ENCODE results near the gene SDK2. TPM values are rescaled to one million over a fixed set of nuclear protein-coding genes. Genes with fewer than 3 reads are reported as not detected.

The SDK2 gene
- total RNA-seq = under 0.01 TPM in 2 replicates

- Histone ChIP-seq H3K4me1 (ENCODE audit: insufficient read depth, low read length) (no peaks in the 10 kb centered on the region), H2AFZ (ENCODE audit: low read length) (no peak within 1 kb of the TSS), H4K20me1 (ENCODE audit: insufficient read depth, low read length) (no peaks in the 10 kb centered on the region), H3K4me2 (ENCODE audit: insufficient read depth, low read length) (no peak within 1 kb of the TSS), H3K27me3 (ENCODE audit: insufficient read depth, low read length) (peaks cover 53% of the 10 kb centered on the region), H3K4me3 (ENCODE audit: insufficient read depth, low read length) (no peak within 1 kb of the TSS), H3K79me2 (ENCODE audit: insufficient read depth, low read length) (no peaks in the 10 kb centered on the region), H3K27ac (ENCODE audit: low read depth, low read length) (no peak within 1 kb of the TSS), H3K9me3 (ENCODE audit: low read depth, low read length) (no peaks in the 10 kb centered on the region), H3K36me3 (ENCODE audit: insufficient read depth, low read length) (no peaks in the 10 kb centered on the region)
- TF ChIP-seq CTCF (IDR thresholded peaks at IDR 0.05; ENCODE audit: extremely low read depth, low read depth, low read length) = no peak
- no peak for DNase-seq (ENCODE audit: insufficient read length, low spot score, missing footprints)
Measured at GRCh38 chr17:73644145-73645049, at the start of gene SDK2. Gene SDK2, minus strand, starts transcription at chr17:73644445. Its CDS starts 357 bp downstream, at chr17:73644088.

GRCh38 chr17:73693071-73693470 is 48.8 kb upstream of the SDK2 start:
- Histone ChIP-seq H3K27me3 (ENCODE audit: insufficient read depth, low read length) (no peaks in the 10 kb centered on the region), H4K20me1 (ENCODE audit: insufficient read depth, low read length) (no peaks in the 10 kb centered on the region), H3K4me3 (ENCODE audit: insufficient read depth, low read length) (no peak overlapping the region), H3K79me2 (ENCODE audit: insufficient read depth, low read length) (no peaks in the 10 kb centered on the region), H3K4me2 (ENCODE audit: insufficient read depth, low read length) (no peak overlapping the region), H2AFZ (ENCODE audit: low read length) (no peak overlapping the region), H3K9me3 (ENCODE audit: low read depth, low read length) (peaks cover 4% of the 10 kb centered on the region), H3K27ac (ENCODE audit: low read depth, low read length) (no peak overlapping the region), H3K36me3 (ENCODE audit: insufficient read depth, low read length) (no peaks in the 10 kb centered on the region), H3K4me1 (ENCODE audit: insufficient read depth, low read length) (no peaks in the 10 kb centered on the region)
- TF ChIP-seq CTCF (IDR thresholded peaks at IDR 0.05; ENCODE audit: extremely low read depth, low read depth, low read length) = no peak
- DNase-seq (ENCODE audit: insufficient read length, low spot score, missing footprints) = no peak

GRCh38 chr17:73691321-73691766 is 47.1 kb upstream of the SDK2 start:
- DNase-seq (ENCODE audit: insufficient read length, low spot score, missing footprints) = no peak
- TF ChIP-seq CTCF (IDR thresholded peaks at IDR 0.05; ENCODE audit: extremely low read depth, low read depth, low read length) = no peak
- Histone ChIP-seq H3K36me3 (ENCODE audit: insufficient read depth, low read length) (no peaks in the 10 kb centered on the region), H3K27ac (ENCODE audit: low read depth, low read length) (no peak overlapping the region), H3K4me3 (ENCODE audit: insufficient read depth, low read length) (no peak overlapping the region), H3K4me1 (ENCODE audit: insufficient read depth, low read length) (no peaks in the 10 kb centered on the region), H3K79me2 (ENCODE audit: insufficient read depth, low read length) (no peaks in the 10 kb centered on the region), H3K27me3 (ENCODE audit: insufficient read depth, low read length) (no peaks in the 10 kb centered on the region), H4K20me1 (ENCODE audit: insufficient read depth, low read length) (no peaks in the 10 kb centered on the region), H3K9me3 (ENCODE audit: low read depth, low read length) (peaks cover 2% of the 10 kb centered on the region), H2AFZ (ENCODE audit: low read length) (no peak overlapping the region), H3K4me2 (ENCODE audit: insufficient read depth, low read length) (no peak overlapping the region)

GRCh38 chr17:73690676-73691075 is 46.4 kb upstream of the SDK2 start:
- Histone ChIP-seq H3K4me2 (ENCODE audit: insufficient read depth, low read length) (no peak overlapping the region), H2AFZ (ENCODE audit: low read length) (no peak overlapping the region), H3K9me3 (ENCODE audit: low read depth, low read length) (peaks cover 2% of the 10 kb centered on the region), H3K79me2 (ENCODE audit: insufficient read depth, low read length) (no peaks in the 10 kb centered on the region), H3K36me3 (ENCODE audit: insufficient read depth, low read length) (no peaks in the 10 kb centered on the region), H3K4me3 (ENCODE audit: insufficient read depth, low read length) (no peak overlapping the region), H3K27ac (ENCODE audit: low read depth, low read length) (no peak overlapping the region), H3K27me3 (ENCODE audit: insufficient read depth, low read length) (no peaks in the 10 kb centered on the region), H4K20me1 (ENCODE audit: insufficient read depth, low read length) (no peaks in the 10 kb centered on the region), H3K4me1 (ENCODE audit: insufficient read depth, low read length) (no peaks in the 10 kb centered on the region)
- TF ChIP-seq CTCF (IDR thresholded peaks at IDR 0.05; ENCODE audit: extremely low read depth, low read depth, low read length) = no peak
- DNase-seq (ENCODE audit: insufficient read length, low spot score, missing footprints) = no peak
